Glomerular visceral epithelial cell (primary cell): ENCODE data around the gene PNPLA5.

Experiments
- DNase-seq: peaks from one replicate; pipeline ENCODE4 v3.0.0-alpha.2; 2016; ENCODE audit errors: extremely low spot score

The PNPLA5 gene

DNA sequence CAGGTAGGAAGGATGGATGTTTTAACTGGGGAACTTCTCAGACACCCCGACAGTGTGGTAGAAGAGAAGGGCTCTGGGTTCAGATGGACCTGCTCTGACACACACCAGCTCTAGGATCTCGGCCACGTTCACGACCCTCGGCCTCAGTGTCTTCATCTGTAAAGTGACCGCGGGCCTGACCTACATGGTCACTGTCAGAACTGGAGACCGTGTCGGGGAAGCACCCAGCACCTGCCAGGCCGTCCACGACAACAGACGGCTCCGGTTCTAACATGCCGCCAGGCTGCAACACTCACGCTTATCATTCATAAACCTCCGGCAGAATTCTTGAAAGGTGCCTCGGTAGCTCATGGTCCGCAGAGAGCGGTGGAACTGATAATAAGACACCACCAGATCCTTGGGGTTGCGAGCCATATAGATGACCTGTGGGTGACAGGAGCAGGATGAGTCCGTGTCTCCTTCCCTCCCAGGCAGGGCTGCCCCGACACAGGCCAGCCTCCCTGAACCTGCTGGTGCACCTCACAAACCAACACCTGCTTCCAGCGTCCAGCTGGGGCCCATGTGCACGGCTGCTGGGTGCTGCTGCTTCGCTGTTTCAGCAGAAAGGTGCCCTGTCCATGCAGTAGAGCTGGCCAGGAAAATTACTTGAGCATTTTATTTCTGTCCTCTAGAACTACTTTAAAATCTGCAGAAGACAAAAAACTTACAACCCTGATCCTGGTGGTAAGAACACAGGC is 53.1 kb downstream of the PNPLA5 start:
- DNase-seq = no peak

- DNase-seq = no peak
Observed at GRCh38 chr22:43838161-43838560, 53.7 kb downstream of the PNPLA5 start.

- DNase-seq = no peak
Observed at GRCh38 chr22:43837666-43838065, 54.1 kb downstream of the PNPLA5 start.

DNA sequence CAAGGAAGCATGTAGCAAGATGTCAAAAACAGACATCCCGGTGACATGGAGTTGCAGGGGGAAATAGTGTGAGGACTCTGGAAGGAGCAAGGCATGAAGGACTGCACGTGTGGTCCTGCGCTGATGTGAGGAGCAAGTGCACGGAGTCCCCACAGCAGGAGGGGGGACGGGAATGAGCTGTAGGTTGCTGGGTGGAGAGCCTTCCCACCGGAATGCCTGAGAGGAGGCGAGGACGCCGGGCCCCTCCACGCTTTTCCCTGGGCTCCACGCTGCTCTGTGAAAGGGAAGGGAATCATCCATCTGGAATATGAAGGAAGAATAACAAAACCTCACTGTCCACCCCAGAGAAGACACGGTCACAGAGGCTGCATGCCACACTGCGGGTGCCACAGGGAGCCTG is 56.1 kb downstream of the PNPLA5 start:
- DNase-seq = no peak

DNA sequence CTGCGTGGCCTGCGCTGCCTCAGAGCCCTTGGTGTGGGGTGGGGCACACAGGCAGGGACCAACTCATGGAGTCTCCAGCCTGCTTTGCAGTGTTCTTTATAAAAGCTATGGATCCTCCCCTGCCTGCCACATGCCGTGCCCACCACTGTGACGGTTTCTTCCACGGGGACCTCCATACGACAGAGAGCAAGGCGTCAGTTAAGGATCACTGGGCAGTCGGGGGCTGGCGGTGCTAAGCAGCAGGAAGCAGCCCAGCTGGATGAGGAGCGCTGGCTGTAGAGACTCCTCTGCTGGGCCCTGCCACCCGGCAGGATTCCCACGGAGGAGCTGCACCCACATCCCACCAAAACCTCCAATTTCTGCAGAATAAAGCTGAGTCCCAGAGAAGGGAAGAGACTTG is 56.6 kb downstream of the PNPLA5 start:
- DNase-seq = no peak

DNA sequence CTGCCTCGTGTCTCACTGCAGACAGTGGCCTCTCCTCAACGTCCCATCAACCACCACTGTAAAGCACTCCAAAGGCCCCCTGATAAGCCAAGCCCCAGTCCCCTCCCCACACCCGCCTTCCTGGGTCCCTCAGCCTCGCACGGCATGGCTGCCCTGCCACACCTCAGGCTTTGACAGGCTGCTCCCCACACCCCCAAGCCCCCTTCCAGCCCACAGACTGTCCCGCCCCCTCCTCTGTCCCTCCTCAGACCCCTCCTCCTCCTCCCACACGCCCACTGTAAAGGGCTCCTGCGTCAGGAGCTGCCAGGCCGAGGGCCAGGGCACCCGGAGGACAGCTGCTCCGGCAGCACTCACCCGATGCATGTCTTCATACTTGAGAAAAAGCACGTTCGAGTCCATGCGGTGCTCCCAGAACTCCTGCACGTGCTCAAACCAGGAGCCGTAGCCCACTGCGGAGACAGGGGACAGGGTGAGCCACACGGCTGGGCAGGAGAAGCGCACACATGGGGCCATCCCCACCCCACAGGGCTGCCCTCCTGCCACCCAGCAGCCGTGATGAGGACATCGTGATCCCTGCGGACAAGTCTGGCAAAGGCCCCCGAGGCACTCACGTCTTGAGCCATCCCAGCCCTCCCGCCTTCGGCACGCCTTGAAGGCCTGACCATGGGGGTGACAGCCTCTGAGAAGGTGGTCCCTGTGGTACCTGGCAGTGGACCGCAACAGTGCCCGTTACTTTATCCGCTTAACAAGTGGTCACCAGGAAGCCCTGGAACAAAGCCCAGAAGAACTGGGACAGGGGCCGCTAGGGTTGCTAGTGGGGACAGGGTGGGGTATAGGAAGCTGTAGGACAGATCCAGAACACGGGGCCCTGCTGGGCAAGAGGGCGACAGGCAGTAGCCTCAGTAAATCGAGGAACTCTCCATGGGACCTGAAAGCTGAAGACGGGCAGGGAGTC is 58.2 kb downstream of the PNPLA5 start:
- no peak for DNase-seq

DNA sequence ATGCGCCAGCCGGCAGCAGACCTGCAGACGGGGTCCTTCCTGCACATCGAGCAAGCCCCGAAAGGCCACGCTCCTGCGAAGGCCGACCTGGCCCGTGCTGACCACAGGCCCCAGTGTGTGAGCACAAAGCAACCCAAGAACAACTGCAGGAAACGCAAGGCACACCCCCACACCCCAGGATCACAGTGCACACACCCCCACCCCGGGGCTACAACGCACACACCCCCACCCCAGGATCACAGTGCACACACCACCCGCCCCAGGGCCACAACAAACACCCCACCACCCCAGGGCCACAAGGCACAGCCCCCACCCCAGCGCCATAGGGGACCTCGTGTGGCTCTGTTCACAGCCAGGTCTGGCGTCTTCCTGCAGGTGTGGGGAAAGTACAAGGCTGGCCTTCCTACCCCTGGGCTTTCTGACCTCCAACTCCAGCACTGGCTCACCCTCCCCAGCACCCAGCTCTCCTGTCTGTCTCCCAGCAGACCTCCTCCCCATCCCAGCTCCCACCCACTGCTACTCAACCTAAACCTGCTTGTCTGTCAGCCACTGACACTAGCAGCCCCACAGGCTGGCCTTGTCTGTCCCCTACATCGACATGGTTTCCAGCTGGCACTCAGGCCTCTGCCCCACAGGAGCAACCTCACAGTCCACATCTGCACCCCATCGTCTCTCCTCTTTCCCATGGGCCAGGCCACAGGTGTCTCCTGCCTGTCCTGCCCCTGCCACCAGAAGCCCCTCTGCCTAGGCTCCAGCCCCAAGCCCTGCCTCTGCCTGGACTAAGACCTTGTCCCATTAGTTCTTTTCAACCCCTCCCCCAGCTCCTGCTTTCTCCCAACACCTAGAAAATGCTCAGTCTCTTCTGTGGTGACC is 59.2 kb downstream of the PNPLA5 start:
- no peak for DNase-seq

- no peak for DNase-seq
Observed at GRCh38 chr22:43831561-43832392, 60.0 kb downstream of the PNPLA5 start.

DNA sequence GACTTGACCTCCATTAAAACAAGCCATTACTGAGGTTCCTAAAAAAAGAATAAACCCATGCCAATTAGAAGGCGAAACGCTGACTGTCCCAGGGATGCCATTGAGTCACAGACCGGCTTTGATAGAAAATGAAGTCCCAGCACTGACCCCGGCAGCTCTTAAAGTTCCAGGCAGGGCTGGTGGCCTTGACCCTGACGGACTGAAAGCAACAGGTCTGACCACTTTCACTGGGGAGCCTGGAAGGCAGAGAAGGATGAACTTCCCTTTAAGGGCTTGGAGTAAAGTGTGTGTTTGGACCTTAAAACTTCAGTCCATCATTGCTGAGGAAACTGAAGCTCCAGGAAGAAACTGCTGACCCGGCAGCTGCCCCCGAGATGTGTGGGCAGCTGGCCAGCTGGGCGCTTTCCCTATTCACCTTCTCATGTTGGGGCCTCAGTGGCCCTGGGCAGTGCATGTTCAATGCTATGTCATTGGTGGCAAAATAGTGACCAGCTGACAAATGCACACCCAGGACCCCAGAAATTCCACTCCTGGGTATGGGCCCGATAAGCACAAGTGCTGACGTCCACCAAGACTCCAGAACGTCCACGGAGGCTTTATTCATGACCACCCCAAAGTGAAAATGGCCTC is 60.8 kb downstream of the PNPLA5 start:
- no peak for DNase-seq

DNA sequence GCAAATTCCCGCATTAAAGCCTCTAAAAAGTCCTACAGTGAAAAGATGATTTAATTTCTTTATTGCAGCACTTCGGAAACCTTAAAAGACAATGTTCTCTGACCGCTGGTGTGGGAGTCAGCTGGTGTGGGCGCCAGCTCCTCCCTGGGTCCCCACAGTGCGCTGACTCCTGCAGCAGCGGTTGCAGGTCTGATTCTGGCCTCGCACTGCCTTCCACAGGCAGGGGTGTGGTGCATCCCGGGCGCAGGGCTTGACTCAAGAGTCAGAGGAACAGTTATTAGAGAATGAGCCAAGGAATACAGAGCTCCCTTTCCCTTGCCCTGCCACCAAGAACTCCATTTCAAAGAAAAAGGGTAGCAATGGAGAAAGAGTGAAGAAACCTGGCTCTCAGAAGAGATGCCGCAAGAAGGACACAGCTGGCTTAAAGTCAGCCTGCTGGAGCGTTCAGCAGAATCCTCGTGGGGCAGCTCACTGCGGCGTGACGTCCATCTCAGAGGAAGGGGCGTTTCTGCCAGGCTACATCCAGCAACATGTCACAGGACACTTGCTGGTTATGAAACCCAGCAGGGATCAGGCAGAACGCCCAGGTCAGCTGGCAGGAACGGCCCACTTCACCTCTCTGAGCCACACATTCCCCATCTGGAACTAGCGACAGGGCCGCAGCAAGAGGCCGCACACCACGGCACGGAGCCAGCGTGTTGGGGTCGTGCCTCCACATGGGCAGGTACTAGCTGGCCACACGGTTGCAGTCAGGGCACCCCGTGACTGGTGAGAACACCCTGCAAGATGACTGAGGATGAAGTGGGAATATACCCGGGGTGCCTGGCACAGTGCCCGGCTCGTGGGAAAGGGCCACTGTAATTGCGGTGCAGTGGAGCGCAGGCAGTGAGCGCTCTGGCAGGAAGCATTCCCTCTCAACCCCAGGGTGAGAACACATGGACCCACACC is 61.6 kb downstream of the PNPLA5 start:
- peak; percentile 43 for DNase-seq
